Epithelial cell of proximal tubule (primary cell): Measurements from ENCODE around the gene ACTN3. TPM values are rescaled to one million over a fixed set of nuclear protein-coding genes. Genes with fewer than 3 reads are reported as not detected.

ENCODE experiments used
- DNase-seq: peaks from one replicate; pipeline ENCODE4 v3.0.0-alpha.2; 2011; ENCODE audit warnings: low read depth
- H3K4me3 ChIP-seq: 2 replicates; pipeline ENCODE4 v1.5.1; 2011; ENCODE audit warnings: low read depth, mild to moderate bottlenecking, low read length
- CTCF ChIP-seq: conservative IDR thresholded peaks from 2 replicates; pipeline ENCODE4 v1.5.1; 2012; ENCODE audit warnings: low read depth, mild to moderate bottlenecking, low read length
- total RNA-seq: library from RNA; depleted of rRNA; stranded (reverse); fragments of >200 nt; gene quantifications from 2 replicates; pipeline ENCODE4 v1.2.3, GENCODE V29; 2015

The ACTN3 gene
- total RNA-seq, 1 donor from 2014 or later = not detected

DNA sequence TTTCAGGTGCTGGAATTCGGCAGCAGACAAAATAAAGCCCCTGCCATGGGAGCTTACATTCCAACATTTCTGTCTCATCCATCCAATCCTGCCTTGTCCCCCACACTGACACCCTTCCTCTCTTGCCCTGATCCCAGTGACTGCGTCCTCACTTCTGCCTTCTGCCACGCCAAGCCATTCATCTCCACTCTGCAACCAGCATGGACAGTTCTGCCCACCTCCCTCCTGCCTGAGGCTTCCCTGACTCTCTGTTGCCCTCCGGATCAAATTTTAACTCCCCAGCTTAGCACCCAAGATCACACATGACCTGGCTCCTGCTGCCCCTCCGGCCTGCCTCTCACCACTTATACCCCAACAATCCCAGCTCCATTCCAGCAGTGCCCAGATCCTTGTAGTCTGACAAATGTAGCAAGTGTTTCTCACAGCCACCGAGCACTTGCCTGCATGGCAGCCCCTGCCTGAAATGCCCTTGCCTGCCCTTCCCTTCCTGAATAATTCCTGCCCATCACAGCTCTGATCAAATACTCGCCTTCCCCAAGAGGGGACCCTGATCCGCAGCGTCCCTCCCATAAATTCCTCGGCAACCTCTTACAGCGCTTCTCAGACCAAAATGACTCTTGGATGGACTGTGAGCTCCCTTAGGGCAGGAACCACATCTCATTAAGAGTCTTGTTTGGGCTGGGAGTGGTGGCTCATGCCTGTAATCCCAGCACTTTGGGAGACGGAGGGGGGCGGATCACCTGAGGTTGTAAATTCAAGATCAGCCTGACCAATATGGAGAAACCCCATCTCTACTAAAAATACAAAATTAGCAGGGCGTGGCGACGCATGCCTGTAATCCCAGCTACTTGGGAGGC lies 2.3 kb downstream of the ACTN3 start:
- no peak for DNase-seq
- TF ChIP-seq CTCF = no peak
- H3K4me3 ChIP-seq = no peak overlapping the region

DNA sequence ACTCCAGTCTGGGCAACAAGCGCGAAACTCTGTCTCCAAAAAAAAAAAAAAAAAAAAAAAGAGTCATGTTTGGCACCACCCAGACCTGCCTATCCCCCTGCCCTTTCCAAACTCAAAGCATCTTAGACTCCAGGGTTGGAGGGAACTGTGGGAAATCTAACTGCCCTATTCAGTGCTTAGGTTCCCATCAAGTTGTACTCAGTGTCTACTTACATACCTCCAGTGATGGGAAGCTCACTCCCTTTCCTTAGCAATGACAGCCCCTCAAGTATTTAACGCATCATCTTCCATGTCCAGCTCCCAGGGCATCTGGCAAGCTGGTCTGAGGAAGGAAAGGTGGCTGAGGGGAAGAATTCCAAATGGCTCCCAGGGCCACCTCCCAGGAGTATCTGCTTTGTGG lies 3.0 kb downstream of the ACTN3 start:
- TF ChIP-seq CTCF = no peak
- no peak overlapping the region for H3K4me3 ChIP-seq
- DNase-seq = no peak

GRCh38 chr11:66550887-66551286 lies 4.2 kb downstream of the ACTN3 start:
- DNase-seq = no peak
- TF ChIP-seq CTCF = no peak
- H3K4me3 ChIP-seq = no peak overlapping the region

- H3K4me3 ChIP-seq = no peak overlapping the region
- no peak for TF ChIP-seq CTCF
- DNase-seq = no peak
Measured at GRCh38 chr11:66554602-66555001, 7.9 kb downstream of the ACTN3 start.

DNA sequence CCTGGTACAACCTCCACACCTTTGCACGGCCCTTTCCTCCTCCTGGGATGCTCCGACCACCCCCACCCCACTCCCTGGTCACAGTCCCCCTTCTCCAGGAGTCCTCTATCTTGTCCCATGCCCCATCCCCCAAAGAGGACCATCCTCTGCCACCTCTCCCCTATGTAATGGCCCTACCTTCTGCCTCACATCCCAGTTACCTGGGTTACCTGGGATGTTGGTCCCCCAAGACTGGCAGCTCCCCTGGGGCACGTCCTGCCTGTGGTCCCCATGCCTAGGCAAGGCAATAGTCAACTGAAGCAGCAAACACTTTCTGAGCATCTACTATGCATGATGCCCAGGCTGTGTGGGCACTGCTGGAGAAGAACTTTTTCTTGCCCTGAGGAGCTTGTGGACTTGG lies 8.7 kb downstream of the ACTN3 start:
- H3K4me3 ChIP-seq = no peak overlapping the region
- no peak for DNase-seq
- TF ChIP-seq CTCF = no peak

DNA sequence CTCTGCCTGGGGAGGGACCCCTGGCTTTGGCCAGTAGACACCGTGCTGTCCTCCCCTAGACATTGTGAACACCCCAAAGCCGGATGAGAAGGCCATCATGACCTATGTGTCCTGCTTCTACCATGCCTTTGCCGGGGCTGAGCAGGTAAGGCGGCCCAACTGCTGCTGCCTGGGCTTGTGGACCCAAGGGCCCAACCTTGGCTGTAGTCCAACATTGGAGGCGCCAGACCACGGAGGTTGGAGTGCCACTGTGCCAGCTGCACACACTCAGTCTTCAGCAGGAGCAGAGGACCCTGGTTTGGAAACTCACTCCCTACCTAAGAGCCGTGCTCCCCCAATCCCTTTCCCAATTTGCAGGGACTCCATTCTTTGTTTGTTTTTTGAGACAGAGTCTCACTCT lies 9.4 kb downstream of the ACTN3 start:
- DNase-seq = no peak
- H3K4me3 ChIP-seq = no peak overlapping the region
- no peak for TF ChIP-seq CTCF

- no peak for TF ChIP-seq CTCF
- H3K4me3 ChIP-seq = no peak overlapping the region
- DNase-seq = no peak
Measured at GRCh38 chr11:66557733-66558326, 11.1 kb downstream of the ACTN3 start.
